H54 (cell line): ENCODE results near the gene OR10AD1.

ENCODE experiments used
- DNase-seq: peaks from one replicate; pipeline ENCODE4 v3.0.0; 2011; ENCODE audit warnings: low spot score, mixed read lengths; ENCODE audit not compliant: insufficient read length
- FAIRE-seq: peaks from 3 replicates; lab custom pipeline; 2011; peaks lifted over from hg19 to GRCh38; lab: Jason Lieb, UNC
- POLR2A ChIP-seq: IDR thresholded peaks from 2 replicates; pipeline ENCODE4 v1.6.1; 2011; ENCODE audit warnings: low read depth, mild to moderate bottlenecking, low read length

Gene OR10AD1

GRCh38 chr12:48183091-48183875 is 19.8 kb downstream of the OR10AD1 start, which contains the start of gene CCDC184:
Gene CCDC184 (plus strand): TSS chr12:48183644. CDS start chr12:48184123, 479 bp downstream.
- DNase-seq (peak; percentile 44), FAIRE-seq (no peak)
- TF ChIP-seq POLR2A = 0 out of 2 replicates have a peak, but pooled peaks have one; percentile 9

GRCh38 chr12:48182631-48183030 is 20.5 kb downstream of the OR10AD1 start:
- FAIRE-seq (no peak), DNase-seq (no peak)
- no peak for TF ChIP-seq POLR2A

GRCh38 chr12:48180857-48181495 is 22.1 kb downstream of the OR10AD1 start:
- FAIRE-seq (no peak), DNase-seq (no peak)
- TF ChIP-seq POLR2A = no peak

- FAIRE-seq (no peak), DNase-seq (no peak)
- TF ChIP-seq POLR2A = no peak
Measured at GRCh38 chr12:48180424-48180823, 22.7 kb downstream of the OR10AD1 start.

GRCh38 chr12:48179466-48179865 is 23.6 kb downstream of the OR10AD1 start:
- no peak for TF ChIP-seq POLR2A
- no peak for FAIRE-seq
- no peak for DNase-seq

- DNase-seq = no peak
- no peak for TF ChIP-seq POLR2A
- no peak for FAIRE-seq
Measured at GRCh38 chr12:48177982-48178381, 25.1 kb downstream of the OR10AD1 start.

GRCh38 chr12:48176417-48176751 is 26.7 kb downstream of the OR10AD1 start:
- FAIRE-seq = no peak
- no peak for DNase-seq
- TF ChIP-seq POLR2A = no peak

- DNase-seq (no peak), FAIRE-seq (peak; percentile 6)
- TF ChIP-seq POLR2A = no peak
Measured at GRCh38 chr12:48175613-48176416, 27.3 kb downstream of the OR10AD1 start.

- TF ChIP-seq POLR2A = no peak
- DNase-seq (no peak), FAIRE-seq (no peak)
Measured at GRCh38 chr12:48169011-48169410, 34.1 kb downstream of the OR10AD1 start.

- no peak for TF ChIP-seq POLR2A
- FAIRE-seq = peak; percentile 92
- no peak for DNase-seq
Measured at GRCh38 chr12:48165089-48165981, 37.8 kb downstream of the OR10AD1 start.

- FAIRE-seq (no peak), DNase-seq (no peak)
- TF ChIP-seq POLR2A = no peak
Measured at GRCh38 chr12:48164451-48164850, 38.6 kb downstream of the OR10AD1 start.

GRCh38 chr12:48163150-48163747 is 39.8 kb downstream of the OR10AD1 start:
- FAIRE-seq (no peak), DNase-seq (no peak)
- TF ChIP-seq POLR2A = no peak

GRCh38 chr12:48160807-48161206 is 42.3 kb downstream of the OR10AD1 start:
- FAIRE-seq (no peak), DNase-seq (no peak)
- TF ChIP-seq POLR2A = no peak
